Thymus (tissue), 11 donors: ENCODE data around the gene MYCBPAP. TPM values are rescaled to one million over a fixed set of nuclear protein-coding genes. Genes with fewer than 3 reads are reported as not detected.

ENCODE experiments used
- DNase-seq, 9 donors: peaks; one replicate each; pipeline ENCODE4 v3.0.0-alpha.2; 2013; ENCODE audit warnings: low spot score in 9 of 9, low read depth in 6 of 9, missing footprints in 1 of 9
- H3K27ac ChIP-seq, 2 donors: one replicate each; pipeline ENCODE4 v1.5.1; 2013; ENCODE audit warnings: control low read depth in 1 of 2, low read depth in 1 of 2, low read length in 1 of 2, mild to moderate bottlenecking in 1 of 2, moderate library complexity in 1 of 2
- H3K27me3 ChIP-seq, 2 donors: one replicate each; pipeline ENCODE4 v1.5.1; 2013; ENCODE audit warnings: low read length in 1 of 2; ENCODE audit not compliant: control insufficient read depth in 2 of 2, insufficient read depth in 1 of 2
- H3K36me3 ChIP-seq, 2 donors: one replicate each; pipeline ENCODE4 v1.5.1; 2013; ENCODE audit warnings: low read length in 1 of 2, mild to moderate bottlenecking in 1 of 2, moderate library complexity in 1 of 2; ENCODE audit not compliant: control insufficient read depth in 2 of 2, insufficient read depth in 2 of 2
- H3K4me1 ChIP-seq, 2 donors: one replicate each; pipeline ENCODE4 v1.5.1; 2013; ENCODE audit warnings: low read length in 2 of 2; ENCODE audit not compliant: control insufficient read depth in 2 of 2, insufficient read depth in 2 of 2
- H3K4me3 ChIP-seq, 2 donors: one replicate each; pipeline ENCODE4 v1.5.1; 2013; ENCODE audit warnings: low read length in 2 of 2, control low read depth in 1 of 2, mild to moderate bottlenecking in 1 of 2
- H3K9me3 ChIP-seq, 2 donors: one replicate each; pipeline ENCODE4 v1.5.1; 2013; ENCODE audit warnings: low read length in 1 of 2, mild to moderate bottlenecking in 1 of 2; ENCODE audit not compliant: control insufficient read depth in 2 of 2, insufficient read depth in 1 of 2
- WGBS: extraction: QIAGEN DNeasy Blood & Tissue Kit; methylation state at CpG from one replicate; pipeline ENCODE4 v1.1.7; 2013; 5-methylcytosine and 5-hydroxymethylcytosine counted together
- polyA plus RNA-seq: library from polyadenylated mRNA; stranded (reverse); fragments of 200-250 nt; gene quantifications from one replicate; pipeline ENCODE4 v1.2.3, GENCODE V29; 2013
- total RNA-seq: library from RNA; stranded (reverse); fragments of 120-200 nt; gene quantifications from one replicate; pipeline ENCODE4 v1.2.4, GENCODE V29; 2013
- donor health status: healthy.

MYCBPAP gene
- total and polyA plus RNA-seq, 2 donors = 1.2 to 1.5 TPM

DNA sequence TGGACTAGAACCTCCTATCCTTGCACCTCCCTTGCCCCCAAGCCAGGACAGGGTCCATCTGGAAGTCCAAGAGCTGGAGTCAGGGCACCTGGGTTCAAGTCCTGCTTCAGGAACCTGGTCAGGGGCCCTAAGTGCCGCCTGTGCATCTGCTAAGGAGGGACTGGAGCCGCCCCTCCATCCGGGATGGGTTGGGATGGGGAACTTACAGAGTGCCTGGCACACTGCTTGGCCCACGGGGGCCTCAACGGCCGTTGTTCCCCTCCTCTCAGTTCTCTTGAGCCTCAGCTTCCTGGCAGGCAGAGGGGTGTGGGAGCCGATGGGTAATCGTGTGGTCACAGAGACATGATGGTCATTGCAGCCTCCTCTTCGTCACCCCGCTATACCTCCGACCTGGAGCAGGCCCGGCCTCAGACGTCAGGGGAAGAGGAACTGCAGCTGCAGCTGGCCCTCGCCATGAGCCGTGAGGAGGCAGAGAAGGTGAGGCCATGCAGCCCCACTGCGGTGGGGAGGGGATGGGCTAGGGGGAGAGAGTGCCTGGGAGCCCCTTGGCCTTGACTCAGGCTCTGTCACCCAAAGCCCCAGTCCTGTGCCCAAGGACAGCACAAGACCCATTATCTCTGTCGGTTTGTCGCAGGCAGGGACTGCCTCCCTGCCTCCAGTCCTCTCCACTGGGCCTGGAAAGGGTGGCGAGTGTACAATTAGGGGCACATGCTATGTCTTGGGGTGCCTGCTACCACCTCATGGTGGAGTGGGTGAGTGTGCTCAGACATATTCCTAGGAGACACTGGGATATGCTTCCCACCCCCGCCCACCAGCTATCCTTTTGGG lies 29.7 kb downstream of the MYCBPAP start:
- no peak overlapping the region for H3K4me3 ChIP-seq
- 92% methylated on average over 20 of the region's 20 CpGs for WGBS

DNA sequence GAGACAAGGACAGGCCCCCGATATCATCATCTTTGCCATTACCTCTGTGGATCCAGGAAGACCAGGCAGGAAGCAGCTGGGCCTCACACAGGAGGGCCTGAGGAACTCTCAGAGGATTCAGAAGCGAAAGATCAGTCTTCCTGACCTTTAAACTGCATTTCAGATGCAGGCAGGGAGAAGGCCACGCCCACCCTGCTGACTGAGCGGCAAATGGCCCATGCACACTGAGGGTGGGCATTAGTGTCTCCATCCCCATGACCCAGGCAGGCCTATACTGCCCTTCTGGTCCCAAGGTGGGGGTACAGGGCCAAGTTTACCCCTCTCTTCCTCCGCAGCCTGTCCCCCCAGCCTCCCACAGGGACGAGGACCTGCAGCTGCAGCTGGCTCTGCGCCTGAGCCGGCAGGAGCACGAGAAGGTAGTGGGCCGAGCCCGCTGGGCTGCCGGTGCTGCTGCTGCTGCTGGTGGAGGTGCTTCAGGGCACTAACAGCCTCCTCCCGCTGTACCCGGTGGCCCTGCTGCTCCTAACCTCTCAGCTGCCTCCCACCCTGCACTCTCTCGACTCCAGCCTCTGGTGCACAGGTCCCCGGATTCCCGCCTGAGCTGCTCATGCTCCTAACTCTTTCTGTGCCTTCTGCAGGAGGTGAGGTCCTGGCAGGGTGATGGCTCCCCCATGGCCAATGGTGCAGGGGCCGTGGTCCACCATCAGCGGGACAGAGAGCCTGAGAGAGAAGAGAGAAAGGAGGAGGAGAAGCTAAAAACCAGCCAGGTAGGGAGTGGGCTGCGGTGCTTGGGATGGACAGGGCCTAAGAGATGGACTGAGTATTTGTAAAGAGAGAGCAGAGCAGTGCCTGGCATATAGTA lies 30.5 kb downstream of the MYCBPAP start:
- H3K4me3 ChIP-seq = no peak overlapping the region
- H3K27me3 ChIP-seq = peaks cover 16 to 74% of the 10 kb centered on the region in 2 donors
- WGBS = 87% methylated on average over 20 of the region's 20 CpGs
- H3K36me3 ChIP-seq = no peaks in the 10 kb centered on the region
- H3K4me1 ChIP-seq = peaks cover 8 to 9% of the 10 kb centered on the region in 2 donors
- H3K27ac ChIP-seq = no peak overlapping the region
- H3K9me3 ChIP-seq = no peaks in the 10 kb centered on the region
- no peak for DNase-seq

More for the DNA sequence above, 29.7 kb downstream of the MYCBPAP start:
- Histone ChIP-seq H3K9me3 (no peaks in the 10 kb centered on the region), H3K27ac (no peak overlapping the region), H3K27me3 (peaks cover 20 to 77% of the 10 kb centered on the region in 2 donors), H3K4me1 (peaks cover 8 to 9% of the 10 kb centered on the region in 2 donors), H3K36me3 (no peaks in the 10 kb centered on the region)
- DNase-seq = no peak

DNA sequence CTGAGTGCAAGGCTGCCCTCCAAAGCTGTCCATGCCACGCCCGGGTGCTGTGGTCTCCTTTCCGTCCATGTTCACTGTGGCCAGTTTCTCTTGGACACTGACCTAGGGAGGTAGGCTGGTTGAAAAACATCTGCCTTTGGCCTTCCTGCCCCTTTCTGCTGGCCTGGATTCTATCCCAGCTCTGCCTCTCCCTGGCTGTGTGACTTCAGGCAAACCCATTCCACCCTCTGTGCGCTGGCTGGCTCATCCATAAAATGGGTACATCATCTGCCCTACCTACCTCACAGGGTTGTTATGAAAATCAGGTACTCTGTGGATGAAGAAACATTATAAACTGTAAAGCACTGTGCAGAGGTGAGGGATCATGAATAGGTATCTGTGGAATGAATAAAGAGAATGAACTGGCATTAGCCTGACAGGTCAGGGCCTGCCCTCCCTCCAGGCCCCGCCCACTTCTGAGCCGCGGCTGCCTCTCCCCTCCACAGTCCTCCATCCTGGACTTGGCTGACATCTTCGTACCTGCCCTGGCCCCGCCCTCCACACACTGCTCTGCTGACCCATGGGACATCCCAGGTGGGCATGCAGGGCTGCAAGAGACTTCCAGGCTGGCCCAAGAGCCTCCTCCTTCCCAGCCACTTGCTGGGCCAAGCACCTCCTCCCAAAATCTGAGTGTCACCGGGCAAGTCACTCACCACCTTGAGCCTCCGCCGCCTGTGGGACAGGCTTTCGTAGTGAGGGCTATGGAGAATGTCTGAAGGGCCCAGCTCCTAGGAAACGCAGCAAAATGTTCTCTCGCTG lies 31.7 kb downstream of the MYCBPAP start:
- Histone ChIP-seq H3K4me1 (peaks cover 8 to 9% of the 10 kb centered on the region in 2 donors), H3K27ac (no peak overlapping the region), H3K9me3 (no peaks in the 10 kb centered on the region), H3K4me3 (no peak overlapping the region), H3K27me3 (peaks cover 12 to 74% of the 10 kb centered on the region in 2 donors), H3K36me3 (no peaks in the 10 kb centered on the region)
- no peak for DNase-seq
- WGBS = 85% methylated on average over 15 of the region's 15 CpGs

DNA sequence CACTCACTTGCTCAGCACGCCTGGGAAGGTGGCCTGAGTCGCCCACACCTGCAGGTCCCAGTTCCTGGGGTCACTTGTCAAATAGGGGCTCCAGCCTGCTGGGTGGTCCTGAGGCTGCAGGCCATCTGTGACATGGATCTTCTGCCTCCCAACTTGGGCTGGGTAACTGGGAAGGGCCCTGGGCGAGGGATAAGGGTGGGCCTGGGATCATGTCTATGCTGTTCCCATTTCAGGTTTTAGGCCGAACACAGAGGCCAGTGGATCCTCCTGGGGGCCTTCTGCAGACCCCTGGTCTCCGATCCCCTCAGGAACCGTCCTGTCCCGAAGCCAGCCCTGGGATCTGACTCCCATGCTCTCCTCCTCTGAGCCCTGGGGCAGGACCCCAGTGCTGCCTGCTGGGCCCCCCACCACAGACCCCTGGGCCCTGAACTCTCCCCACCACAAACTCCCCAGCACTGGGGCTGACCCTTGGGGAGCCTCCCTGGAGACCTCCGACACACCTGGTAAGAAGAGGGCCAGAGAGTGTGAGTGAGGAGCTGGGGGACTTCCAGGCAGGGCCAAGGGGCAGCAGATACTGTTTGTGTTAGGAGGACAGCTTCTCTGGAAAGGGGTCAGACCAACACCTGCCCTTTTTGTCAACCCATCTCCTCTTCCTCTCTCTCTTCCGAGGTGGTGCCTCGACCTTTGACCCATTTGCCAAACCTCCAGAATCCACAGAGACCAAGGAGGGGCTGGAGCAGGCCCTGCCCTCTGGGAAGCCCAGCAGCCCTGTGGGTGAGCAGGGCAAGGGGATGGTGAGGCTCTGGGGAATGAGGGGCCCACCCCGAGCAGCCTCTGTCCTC lies 32.5 kb downstream of the MYCBPAP start:
- Histone ChIP-seq H3K4me1 (peaks cover 8 to 9% of the 10 kb centered on the region in 2 donors), H3K4me3 (no peak overlapping the region), H3K36me3 (no peaks in the 10 kb centered on the region), H3K9me3 (no peaks in the 10 kb centered on the region), H3K27me3 (peaks cover 10 to 74% of the 10 kb centered on the region in 2 donors), H3K27ac (no peak overlapping the region)
- no peak for DNase-seq
- WGBS = 97% methylated on average over 11 of the region's 11 CpGs

DNA sequence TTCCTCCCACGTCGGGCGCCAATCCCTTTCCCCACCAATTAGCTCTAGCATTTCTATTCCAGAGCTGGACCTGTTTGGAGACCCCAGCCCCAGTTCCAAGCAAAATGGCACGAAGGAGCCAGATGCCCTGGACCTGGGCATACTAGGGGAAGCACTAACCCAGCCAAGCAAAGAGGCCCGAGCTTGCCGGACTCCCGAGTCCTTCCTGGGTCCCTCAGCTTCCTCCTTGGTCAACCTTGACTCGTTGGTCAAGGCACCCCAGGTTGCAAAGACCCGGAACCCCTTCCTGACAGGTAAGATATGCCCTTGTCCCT lies 33.1 kb downstream of the MYCBPAP start:
- Histone ChIP-seq H3K4me3 (peak overlapping the region in 1 of 2 donors; percentile 61), H3K27me3 (peaks cover 10 to 74% of the 10 kb centered on the region in 2 donors), H3K9me3 (no peaks in the 10 kb centered on the region), H3K27ac (no peak overlapping the region), H3K4me1 (peaks cover 8 to 9% of the 10 kb centered on the region in 2 donors), H3K36me3 (no peaks in the 10 kb centered on the region)
- WGBS = 80% methylated on average over 9 of the region's 9 CpGs
- DNase-seq = no peak

DNA sequence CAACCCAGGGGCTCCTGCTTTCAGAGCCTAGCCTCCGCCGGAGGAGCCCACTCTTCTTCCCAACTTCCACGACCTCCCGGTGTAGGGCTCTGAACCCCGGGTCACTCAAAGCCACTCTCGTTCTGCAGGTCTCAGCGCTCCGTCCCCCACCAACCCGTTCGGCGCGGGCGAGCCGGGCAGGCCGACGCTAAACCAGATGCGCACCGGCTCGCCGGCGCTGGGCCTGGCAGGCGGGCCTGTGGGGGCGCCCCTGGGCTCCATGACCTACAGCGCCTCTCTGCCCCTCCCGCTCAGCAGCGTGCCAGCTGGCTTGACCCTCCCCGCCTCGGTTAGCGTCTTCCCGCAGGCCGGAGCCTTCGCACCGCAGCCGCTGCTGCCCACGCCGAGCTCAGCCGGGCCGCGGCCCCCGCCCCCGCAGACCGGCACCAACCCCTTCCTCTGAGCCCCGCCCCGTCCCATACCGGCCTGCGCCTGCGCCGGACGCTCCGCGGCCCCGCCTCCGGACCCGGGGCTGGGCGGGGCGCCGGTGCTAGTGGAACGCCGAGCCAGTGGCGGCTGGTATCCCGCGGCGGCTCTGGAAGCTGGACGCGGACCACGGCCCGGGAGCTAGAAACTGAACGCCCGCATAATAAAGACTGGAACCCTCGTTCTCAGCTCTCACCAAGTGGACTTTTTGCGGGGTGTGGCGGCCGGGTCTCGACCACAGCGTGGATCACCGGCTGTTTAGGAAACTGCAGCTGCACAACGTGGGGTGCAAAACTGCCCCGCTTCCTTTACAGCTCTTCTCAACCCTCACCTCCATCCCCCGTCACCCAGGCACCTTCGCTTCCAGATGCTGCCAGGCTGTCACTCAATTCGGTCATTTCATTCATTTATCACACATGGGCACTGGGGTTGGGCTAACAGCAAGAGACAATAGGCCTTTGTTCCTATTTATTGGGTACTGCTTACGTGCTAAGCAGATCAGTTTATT lies 33.8 kb downstream of the MYCBPAP start:
- DNase-seq = peak in 8 of 9 donors; percentile 24 to 84 (median 60)
- Histone ChIP-seq H3K27me3 (peaks cover 10 to 78% of the 10 kb centered on the region in 2 donors), H3K4me1 (peaks cover 8 to 13% of the 10 kb centered on the region in 2 donors), H3K4me3 (peak overlapping the region; percentile 42 to 61), H3K9me3 (no peaks in the 10 kb centered on the region), H3K36me3 (no peaks in the 10 kb centered on the region), H3K27ac (peak overlapping the region in 1 of 2 donors; percentile 37)
- WGBS = 4% methylated on average over 82 of the region's 82 CpGs

DNA sequence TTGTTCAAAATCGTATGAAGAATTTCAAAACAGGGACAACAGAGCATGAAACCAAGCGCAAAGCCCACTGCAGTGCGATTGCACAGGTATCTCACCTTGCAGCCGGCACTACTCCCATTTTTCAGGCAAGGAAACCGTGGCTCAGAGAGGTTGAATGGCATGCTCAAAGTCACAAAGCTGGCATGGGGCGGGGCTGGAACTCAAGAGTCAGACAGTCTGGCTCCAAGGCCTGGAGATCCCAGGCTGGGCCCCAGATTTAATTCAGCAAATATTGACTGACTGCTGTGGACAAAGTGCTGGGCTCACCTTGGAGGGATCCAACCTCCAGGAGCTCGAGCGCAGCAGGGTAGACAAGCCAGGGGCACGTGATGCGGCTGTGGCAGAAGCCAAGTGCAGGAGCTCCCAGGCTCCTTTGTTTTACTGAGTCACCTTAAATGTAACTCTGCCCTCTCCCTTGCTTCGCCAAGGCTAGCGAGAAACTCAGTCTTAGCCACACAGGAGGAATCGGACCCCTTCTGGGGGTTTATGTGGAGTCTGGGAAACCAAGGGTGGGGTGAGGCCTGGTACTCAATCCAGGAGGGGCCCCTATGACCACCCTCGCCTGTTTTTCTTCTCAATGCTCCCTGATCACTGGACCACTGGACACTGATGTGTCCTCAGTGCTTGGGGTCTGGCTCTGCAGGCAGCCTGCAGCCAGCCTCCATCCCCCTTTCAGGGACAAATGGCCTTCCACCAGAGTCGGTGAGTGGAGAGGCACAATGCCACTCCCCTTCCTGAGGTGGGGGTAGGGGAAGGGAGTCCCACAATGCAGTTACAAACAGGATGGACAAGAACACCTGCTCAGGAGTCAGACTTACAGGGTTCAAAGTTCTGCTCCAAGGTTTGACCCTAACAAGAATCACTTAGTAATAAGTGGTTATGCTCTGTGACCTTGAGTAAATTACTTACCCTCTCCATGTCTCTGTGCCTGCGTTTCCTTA lies 34.8 kb downstream of the MYCBPAP start:
- Histone ChIP-seq H3K4me1 (peaks cover 8 to 13% of the 10 kb centered on the region in 2 donors), H3K27ac (no peak overlapping the region), H3K4me3 (no peak overlapping the region), H3K9me3 (no peaks in the 10 kb centered on the region), H3K27me3 (peaks cover 10 to 84% of the 10 kb centered on the region in 2 donors), H3K36me3 (no peaks in the 10 kb centered on the region)
- no peak for DNase-seq
- WGBS = 94% methylated on average over 16 of the region's 16 CpGs
